OCI-LY1 (cell line): ENCODE results near the gene C10orf67.

ENCODE experiments used
- H2AFZ ChIP-seq: fragments of 200-600 bp; sonication (generic), shearing (Covaris generic); 2 replicates; pipeline ENCODE4 v1.6.0; 2014; ENCODE audit warnings: antibody characterized with exemption, mild to moderate bottlenecking, low read length
- H3F3A ChIP-seq: fragments of 200-600 bp; sonication (generic), shearing (Covaris generic); 2 replicates; pipeline ENCODE4 v1.6.0; 2014; ENCODE audit warnings: mild to moderate bottlenecking, antibody characterized with exemption, low read length, moderate library complexity; ENCODE audit not compliant: insufficient read depth
- H3K27ac ChIP-seq: fragments of 200-600 bp; sonication (generic); 2 replicates; pipeline ENCODE4 v1.5.1; 2014; ENCODE audit warnings: low read length, mixed run types, mild to moderate bottlenecking, low read depth; ENCODE audit not compliant: poor library complexity, severe bottlenecking
- H3K27me3 ChIP-seq: fragments of 200-600 bp; sonication (generic); 2 replicates; pipeline ENCODE4 v1.6.0; 2014; ENCODE audit warnings: antibody characterized with exemption, mild to moderate bottlenecking, low read length, moderate library complexity; ENCODE audit not compliant: insufficient read depth
- H3K36me3 ChIP-seq: fragments of 200-600 bp; sonication (generic); 2 replicates; pipeline ENCODE4 v1.6.1; 2014; ENCODE audit warnings: mild to moderate bottlenecking, antibody characterized with exemption, low read length, moderate library complexity, mixed read lengths; ENCODE audit not compliant: insufficient read depth
- H3K4me1 ChIP-seq: fragments of 200-600 bp; sonication (generic); 2 replicates; pipeline ENCODE4 v1.5.1; 2014; ENCODE audit warnings: mild to moderate bottlenecking, low read length, moderate library complexity; ENCODE audit not compliant: insufficient read depth, severe bottlenecking
- H3K4me2 ChIP-seq: fragments of 200-600 bp; sonication (generic), shearing (Covaris generic); 2 replicates; pipeline ENCODE4 v1.6.1; 2014; ENCODE audit warnings: low read length
- H3K4me3 ChIP-seq: fragments of 200-600 bp; sonication (generic); 2 replicates; pipeline ENCODE4 v1.5.1; 2014; ENCODE audit warnings: low read length, low read depth, mild to moderate bottlenecking, mixed read lengths; ENCODE audit not compliant: poor library complexity, severe bottlenecking
- H3K79me2 ChIP-seq: fragments of 200-600 bp; shearing (Covaris generic); 2 replicates; pipeline ENCODE4 v1.6.1; 2016; ENCODE audit warnings: mixed run types, low read length, mixed read lengths; ENCODE audit not compliant: insufficient read depth
- H3K9ac ChIP-seq: fragments of 200-600 bp; sonication (generic), shearing (Covaris generic); 2 replicates; pipeline ENCODE4 v1.6.1; 2014; ENCODE audit warnings: mild to moderate bottlenecking, low read length, mixed read lengths
- H3K9me2 ChIP-seq: fragments of 200-600 bp; sonication (generic), shearing (Covaris generic); 2 replicates; pipeline ENCODE4 v1.6.1; 2014; ENCODE audit warnings: low read depth, mild to moderate bottlenecking, low read length, mixed read lengths
- H3K9me3 ChIP-seq: fragments of 200-600 bp; shearing (Covaris generic); 2 replicates; pipeline ENCODE4 v1.6.1; 2014; ENCODE audit warnings: low read length, mixed read lengths
- H4K20me1 ChIP-seq: fragments of 200-600 bp; sonication (generic), shearing (Covaris generic); 2 replicates; pipeline ENCODE4 v1.6.0; 2016; ENCODE audit warnings: mild to moderate bottlenecking, low read length; ENCODE audit not compliant: insufficient read depth
- EZH2 ChIP-seq: fragments of 200-600 bp; sonication (generic), shearing (Covaris generic); IDR thresholded peaks from 2 replicates; pipeline ENCODE4 v1.8.0; 2017; ENCODE audit warnings: borderline replicate concordance, mixed run types, mild to moderate bottlenecking, antibody characterized with exemption, low read length, moderate library complexity, mixed read lengths
- TF ChIP-seq, protein P1 (sequence below): fragments of 200-600 bp; sonication (generic), shearing (Covaris generic); IDR thresholded peaks from 2 replicates; pipeline ENCODE4 v1.5.1; 2017; ENCODE audit warnings: mild to moderate bottlenecking, antibody characterized with exemption, low read length, moderate library complexity, mixed read lengths

C10orf67 gene

DNA sequence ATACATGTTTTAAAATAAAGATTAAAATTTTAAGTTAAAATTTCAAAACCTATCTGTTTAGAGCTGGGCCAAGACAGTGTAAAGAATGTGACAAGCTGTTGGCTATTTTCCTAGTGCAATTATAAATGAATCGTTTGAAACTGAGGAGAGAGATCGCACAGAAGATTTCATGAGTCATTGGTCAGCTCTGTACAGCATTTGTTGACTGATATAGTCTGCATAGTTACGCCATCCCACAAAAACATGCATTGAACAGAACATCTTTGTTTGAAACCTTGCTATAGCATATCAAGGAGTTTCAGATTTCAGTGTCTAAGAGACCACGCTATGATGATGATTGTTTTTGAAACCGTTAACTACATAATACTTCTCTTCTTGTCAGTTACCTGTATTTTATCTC lies 1.3 kb upstream of the C10orf67 start:
- H3K4me1 ChIP-seq: no peaks in the 10 kb centered on the region
- no peak overlapping the region for H2AFZ ChIP-seq
- no peaks in the 10 kb centered on the region for H3K9me2 ChIP-seq
- no peaks in the 10 kb centered on the region for H3K27me3 ChIP-seq
- H3K9me3 ChIP-seq: no peaks in the 10 kb centered on the region
- H3K4me3 ChIP-seq: no peak overlapping the region
- no peak overlapping the region for H3K9ac ChIP-seq
- H3K79me2 ChIP-seq: no peaks in the 10 kb centered on the region
- H4K20me1 ChIP-seq: no peaks in the 10 kb centered on the region
- H3F3A ChIP-seq: no peaks in the 10 kb centered on the region
- no peak for TF ChIP-seq EZH2
- TF ChIP-seq, protein P1, sequence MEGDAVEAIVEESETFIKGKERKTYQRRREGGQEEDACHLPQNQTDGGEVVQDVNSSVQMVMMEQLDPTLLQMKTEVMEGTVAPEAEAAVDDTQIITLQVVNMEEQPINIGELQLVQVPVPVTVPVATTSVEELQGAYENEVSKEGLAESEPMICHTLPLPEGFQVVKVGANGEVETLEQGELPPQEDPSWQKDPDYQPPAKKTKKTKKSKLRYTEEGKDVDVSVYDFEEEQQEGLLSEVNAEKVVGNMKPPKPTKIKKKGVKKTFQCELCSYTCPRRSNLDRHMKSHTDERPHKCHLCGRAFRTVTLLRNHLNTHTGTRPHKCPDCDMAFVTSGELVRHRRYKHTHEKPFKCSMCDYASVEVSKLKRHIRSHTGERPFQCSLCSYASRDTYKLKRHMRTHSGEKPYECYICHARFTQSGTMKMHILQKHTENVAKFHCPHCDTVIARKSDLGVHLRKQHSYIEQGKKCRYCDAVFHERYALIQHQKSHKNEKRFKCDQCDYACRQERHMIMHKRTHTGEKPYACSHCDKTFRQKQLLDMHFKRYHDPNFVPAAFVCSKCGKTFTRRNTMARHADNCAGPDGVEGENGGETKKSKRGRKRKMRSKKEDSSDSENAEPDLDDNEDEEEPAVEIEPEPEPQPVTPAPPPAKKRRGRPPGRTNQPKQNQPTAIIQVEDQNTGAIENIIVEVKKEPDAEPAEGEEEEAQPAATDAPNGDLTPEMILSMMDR: no peak
- no peak overlapping the region for H3K27ac ChIP-seq
- no peak overlapping the region for H3K4me2 ChIP-seq
- no peaks in the 10 kb centered on the region for H3K36me3 ChIP-seq

GRCh38 chr10:23343591-23344240 lies 881 bp downstream of the C10orf67 start:
- no peaks in the 10 kb centered on the region for H3K9me2 ChIP-seq
- H4K20me1 ChIP-seq: no peaks in the 10 kb centered on the region
- no peak overlapping the region for H3K27ac ChIP-seq
- no peaks in the 10 kb centered on the region for H3F3A ChIP-seq
- no peaks in the 10 kb centered on the region for H3K9me3 ChIP-seq
- no peaks in the 10 kb centered on the region for H3K4me1 ChIP-seq
- H3K27me3 ChIP-seq: no peaks in the 10 kb centered on the region
- H3K4me3 ChIP-seq: no peak overlapping the region
- TF ChIP-seq, protein P1: no peak
- no peak for TF ChIP-seq EZH2
- H3K36me3 ChIP-seq: no peaks in the 10 kb centered on the region
- H3K79me2 ChIP-seq: no peaks in the 10 kb centered on the region
- H2AFZ ChIP-seq: no peak overlapping the region
- no peak overlapping the region for H3K9ac ChIP-seq
- no peak overlapping the region for H3K4me2 ChIP-seq

DNA sequence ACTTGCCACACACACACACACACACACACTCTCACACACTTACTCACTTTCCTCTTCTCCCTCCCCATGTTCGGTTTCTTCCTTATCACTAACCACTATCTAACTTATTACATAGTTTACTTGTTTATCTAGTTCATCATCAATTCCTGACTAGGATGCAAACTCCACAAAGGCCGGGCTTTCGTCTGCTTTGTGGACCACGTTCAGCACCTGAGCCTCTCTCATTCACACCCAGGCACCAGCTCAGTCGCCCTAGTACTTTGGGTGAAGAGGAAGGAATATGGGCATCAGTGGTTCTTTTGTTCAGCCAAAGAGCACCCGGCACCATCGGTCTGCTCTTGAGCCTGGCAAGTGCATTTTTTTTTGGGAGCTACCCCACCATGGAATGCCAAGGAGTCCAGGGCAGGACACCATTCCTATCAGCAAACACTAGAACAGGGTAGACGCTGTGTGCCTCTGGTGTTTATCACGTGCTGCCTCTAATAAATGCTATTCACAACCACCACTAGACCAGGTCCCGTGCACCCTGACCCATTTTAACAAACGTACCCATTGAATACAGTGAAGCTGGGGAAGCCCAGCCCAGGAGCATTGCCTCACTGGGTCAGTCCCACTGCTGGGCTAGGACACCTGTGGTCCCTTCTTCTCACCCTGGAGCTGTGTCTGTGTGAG lies 2.2 kb downstream of the C10orf67 start:
- Histone ChIP-seq H3K79me2 (no peaks in the 10 kb centered on the region), H3K36me3 (no peaks in the 10 kb centered on the region), H3K9me2 (no peaks in the 10 kb centered on the region), H2AFZ (no peak overlapping the region), H3K4me1 (no peaks in the 10 kb centered on the region), H3K4me3 (no peak overlapping the region), H3K9me3 (no peaks in the 10 kb centered on the region), H3F3A (no peaks in the 10 kb centered on the region), H3K27me3 (no peaks in the 10 kb centered on the region), H3K4me2 (no peak overlapping the region), H3K27ac (no peak overlapping the region), H4K20me1 (no peaks in the 10 kb centered on the region), H3K9ac (no peak overlapping the region)
- TF ChIP-seq, protein P1: no peak
- no peak for TF ChIP-seq EZH2
